Small intestine (tissue), 7 donors: ENCODE results near the gene LMO4. TPM values are rescaled to one million over a fixed set of nuclear protein-coding genes. Genes with fewer than 3 reads are reported as not detected.

Experiments
- DNase-seq, 2 donors: peaks; one replicate each; pipeline versions ENCODE4 v3.0.0 to v3.0.0-alpha.2; 2013
- FAIRE-seq: peaks from 2 replicates; lab custom pipeline; 2012; peaks lifted over from hg19 to GRCh38; lab: Jason Lieb, UNC
- H3K27ac ChIP-seq, 3 donors: one replicate each; pipeline ENCODE4 v1.5.1; 2013; ENCODE audit warnings: low read length in 2 of 3, mild to moderate bottlenecking in 2 of 3, control low read depth in 1 of 3, inconsistent platforms in 1 of 3, low read depth in 1 of 3, moderate library complexity in 1 of 3
- H3K27me3 ChIP-seq, 3 donors: one replicate each; pipeline ENCODE4 v1.6.1; 2013; ENCODE audit warnings: low read length in 3 of 3, inconsistent platforms in 1 of 3; ENCODE audit not compliant: control insufficient read depth in 3 of 3, insufficient read depth in 3 of 3
- H3K36me3 ChIP-seq, 3 donors: one replicate each; pipeline ENCODE4 v1.6.1; 2013; ENCODE audit warnings: low read length in 3 of 3, inconsistent platforms in 1 of 3, low read depth in 1 of 3, mild to moderate bottlenecking in 1 of 3, moderate library complexity in 1 of 3; ENCODE audit not compliant: control insufficient read depth in 3 of 3, insufficient read depth in 2 of 3
- H3K4me1 ChIP-seq, 3 donors: one replicate each; pipeline ENCODE4 v1.6.1; 2013; ENCODE audit warnings: low read length in 2 of 3, inconsistent platforms in 1 of 3, low read depth in 1 of 3, mild to moderate bottlenecking in 1 of 3, moderate library complexity in 1 of 3; ENCODE audit not compliant: control insufficient read depth in 3 of 3, insufficient read depth in 2 of 3
- H3K4me3 ChIP-seq, 3 donors: one replicate each; pipeline ENCODE4 v1.5.1; 2013; ENCODE audit warnings: low read length in 3 of 3, control low read depth in 1 of 3, inconsistent platforms in 1 of 3, low read depth in 1 of 3, mild to moderate bottlenecking in 1 of 3, moderate library complexity in 1 of 3
- H3K9me3 ChIP-seq, 2 donors: one replicate each; pipeline ENCODE4 v1.6.1; 2013; ENCODE audit warnings: low read depth in 1 of 2, low read length in 1 of 2; ENCODE audit not compliant: control insufficient read depth in 2 of 2, insufficient read depth in 1 of 2
- WGBS, 3 donors: extraction: QIAGEN DNeasy Blood & Tissue Kit; methylation state at CpG; one replicate each; pipeline ENCODE4 v1.1.7; 2013; 5-methylcytosine and 5-hydroxymethylcytosine counted together
- polyA plus RNA-seq, 4 donors: library from polyadenylated mRNA; stranded (reverse) in 3 of 4; unstranded in 1 of 4; fragments of 200-250 nt in 3 of 4; fragments of 120-200 nt in 1 of 4; gene quantifications; one replicate each; pipeline versions ENCODE4 v1.2.1 to v1.2.3, GENCODE V29; 2013
- donor health status: healthy with polysubstance abuse.
- donor health status: control.
- donor health status: control.
- donor health status: Bipolar disorder and iron deficiency.
- donor health status: healthy.

LMO4 gene
- polyA plus RNA-seq, 4 donors: 66.4 to 162 (median 94.9) TPM

DNA sequence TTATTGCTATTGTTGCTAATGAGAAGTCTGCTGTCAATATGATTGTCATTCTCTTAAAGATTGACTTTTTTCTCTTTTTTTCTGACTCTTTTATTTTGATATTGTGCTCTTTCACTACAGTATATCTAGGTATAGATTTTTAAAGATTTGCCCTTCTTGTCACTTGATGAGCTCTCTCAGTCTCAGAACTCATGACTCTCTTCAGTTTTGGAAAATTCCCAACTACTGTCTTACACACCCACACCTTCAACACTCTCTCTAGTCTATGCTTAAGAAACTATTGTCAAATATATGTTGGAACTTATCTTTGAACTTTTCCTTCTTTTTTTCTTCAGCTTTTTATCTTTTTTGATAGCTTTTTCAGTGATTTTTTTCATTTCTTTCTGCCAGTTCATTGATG, 50.6 kb downstream of the LMO4 start:
- Histone ChIP-seq H3K36me3 (no peaks in the 10 kb centered on the region), H3K4me3 (no peak overlapping the region), H3K27me3 (no peaks in the 10 kb centered on the region), H3K9me3 (peaks cover 0 to 3% of the 10 kb centered on the region in 2 donors), H3K27ac (no peak overlapping the region), H3K4me1 (no peaks in the 10 kb centered on the region)
- DNase-seq: no peak
- FAIRE-seq: no peak

DNA sequence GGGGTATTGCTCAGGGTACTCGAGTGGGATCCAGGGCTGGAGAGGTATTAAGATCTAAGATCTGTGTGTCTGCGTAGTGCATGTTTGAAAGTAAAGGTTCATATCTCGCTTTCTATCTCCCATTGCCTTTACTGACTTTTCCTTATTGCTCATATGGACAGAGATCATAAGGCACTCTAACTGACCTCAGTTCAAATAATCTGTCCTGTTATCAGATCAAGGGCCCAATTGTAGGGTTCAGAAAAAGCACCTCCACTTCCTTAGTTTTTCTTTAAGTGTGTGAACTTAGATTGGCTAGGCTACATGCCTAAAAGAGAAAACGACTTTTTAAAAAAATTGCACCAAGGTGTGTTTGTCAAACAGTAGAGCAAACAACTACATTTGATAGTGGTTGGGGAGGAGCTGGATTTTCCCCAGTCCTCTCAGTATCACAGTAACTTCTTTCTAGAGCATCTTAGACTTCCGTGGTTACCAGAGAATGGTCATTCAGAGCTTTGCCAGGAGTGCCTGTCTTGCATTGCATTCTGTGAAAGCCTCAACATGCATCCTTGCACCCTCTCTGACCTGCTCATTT, 57.6 kb downstream of the LMO4 start:
- no peaks in the 10 kb centered on the region for H3K27me3 ChIP-seq
- FAIRE-seq: no peak
- H3K4me1 ChIP-seq: peaks cover 0 to 3% (median 3%) of the 10 kb centered on the region in 3 donors
- H3K9me3 ChIP-seq: peaks cover 0 to 6% of the 10 kb centered on the region in 2 donors
- no peaks in the 10 kb centered on the region for H3K36me3 ChIP-seq
- WGBS, 3 donors: 6 to 62% (median 34%) methylated on average over 5 of the region's 5 CpGs
- peak; percentile 37 to 74 for DNase-seq
- no peak overlapping the region for H3K27ac ChIP-seq
- H3K4me3 ChIP-seq: no peak overlapping the region

DNA sequence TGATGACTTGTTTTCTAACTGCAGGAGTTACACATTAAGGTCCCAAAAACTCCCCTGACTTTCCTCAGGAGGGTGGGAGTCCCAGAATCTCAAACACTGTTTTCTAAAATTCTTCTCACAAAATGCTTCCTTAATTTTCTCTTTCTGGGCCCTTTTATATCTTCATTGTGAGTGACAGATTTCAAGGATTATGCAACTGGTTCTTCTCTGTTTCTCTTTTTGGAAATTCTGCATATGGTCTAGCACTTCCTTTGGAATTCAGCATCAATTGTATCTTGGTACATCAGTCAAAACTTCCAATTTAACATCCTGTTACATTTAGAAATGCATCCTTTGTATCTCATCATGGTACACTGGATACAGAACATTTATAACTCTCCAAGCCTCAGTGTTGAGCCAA, 59.7 kb downstream of the LMO4 start:
- no peaks in the 10 kb centered on the region for H3K36me3 ChIP-seq
- H3K27me3 ChIP-seq: no peaks in the 10 kb centered on the region
- H3K27ac ChIP-seq: no peak overlapping the region
- DNase-seq (no peak), FAIRE-seq (no peak)
- H3K4me3 ChIP-seq: no peak overlapping the region
- peaks cover 3 to 7% (median 3%) of the 10 kb centered on the region in 3 donors for H3K4me1 ChIP-seq
- H3K9me3 ChIP-seq: peaks cover 0 to 6% of the 10 kb centered on the region in 2 donors

DNA sequence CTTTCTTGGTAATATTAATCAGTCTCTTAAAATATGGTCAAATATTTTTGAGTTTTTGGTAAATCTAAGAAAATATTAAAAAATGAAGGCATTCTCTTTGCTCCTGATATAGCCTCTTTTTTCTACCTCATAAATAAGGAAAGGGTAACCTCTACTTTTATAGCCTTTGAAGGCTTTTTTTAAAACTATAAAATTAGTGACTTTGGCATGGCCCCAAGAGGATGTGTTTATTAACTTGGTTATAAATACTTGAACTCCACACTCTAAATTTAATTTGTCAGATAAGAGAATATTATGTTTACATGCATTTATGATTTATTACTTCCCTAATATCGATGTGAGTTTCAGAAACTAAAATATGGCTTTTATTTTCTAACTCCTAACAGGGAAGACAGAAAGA, 60.3 kb downstream of the LMO4 start:
- 0 to 6% (median 5%) methylated on average over 1 of the region's 1 CpG for WGBS, 3 donors
- DNase-seq: peak in 1 of 2 donors; percentile 48
- Histone ChIP-seq H3K4me1 (peaks cover 3 to 7% (median 3%) of the 10 kb centered on the region in 3 donors), H3K27me3 (no peaks in the 10 kb centered on the region), H3K9me3 (peaks cover 0 to 6% of the 10 kb centered on the region in 2 donors), H3K4me3 (no peak overlapping the region), H3K27ac (no peak overlapping the region), H3K36me3 (no peaks in the 10 kb centered on the region)
- peak; percentile 51 for FAIRE-seq

DNA sequence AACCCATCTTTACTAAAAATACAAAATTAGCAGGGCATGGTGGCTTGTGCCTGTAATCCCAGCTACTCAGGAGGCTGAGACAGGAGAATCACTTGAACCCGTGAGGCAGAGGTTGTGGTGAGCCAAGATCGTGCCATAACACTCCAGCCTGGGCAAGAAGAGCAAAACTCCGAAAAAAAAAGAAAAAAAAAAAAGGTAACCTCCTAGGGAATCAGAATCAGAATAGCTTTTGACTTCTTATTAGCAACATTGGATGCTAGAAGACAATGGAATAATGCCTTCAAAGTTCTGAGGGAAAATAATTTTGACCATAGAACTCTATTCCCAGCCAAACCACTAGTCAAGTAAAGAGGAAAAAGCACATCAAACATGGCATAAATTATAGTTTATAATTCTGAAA, 60.9 kb downstream of the LMO4 start:
- H3K4me3 ChIP-seq: no peak overlapping the region
- H3K9me3 ChIP-seq: peaks cover 0 to 6% of the 10 kb centered on the region in 2 donors
- no peak overlapping the region for H3K27ac ChIP-seq
- 53 to 85% (median 70%) methylated on average over 3 of the region's 3 CpGs for WGBS, 3 donors
- H3K36me3 ChIP-seq: no peaks in the 10 kb centered on the region
- H3K4me1 ChIP-seq: peaks cover 3 to 7% (median 3%) of the 10 kb centered on the region in 3 donors
- H3K27me3 ChIP-seq: no peaks in the 10 kb centered on the region
- FAIRE-seq: no peak
- no peak for DNase-seq

DNA sequence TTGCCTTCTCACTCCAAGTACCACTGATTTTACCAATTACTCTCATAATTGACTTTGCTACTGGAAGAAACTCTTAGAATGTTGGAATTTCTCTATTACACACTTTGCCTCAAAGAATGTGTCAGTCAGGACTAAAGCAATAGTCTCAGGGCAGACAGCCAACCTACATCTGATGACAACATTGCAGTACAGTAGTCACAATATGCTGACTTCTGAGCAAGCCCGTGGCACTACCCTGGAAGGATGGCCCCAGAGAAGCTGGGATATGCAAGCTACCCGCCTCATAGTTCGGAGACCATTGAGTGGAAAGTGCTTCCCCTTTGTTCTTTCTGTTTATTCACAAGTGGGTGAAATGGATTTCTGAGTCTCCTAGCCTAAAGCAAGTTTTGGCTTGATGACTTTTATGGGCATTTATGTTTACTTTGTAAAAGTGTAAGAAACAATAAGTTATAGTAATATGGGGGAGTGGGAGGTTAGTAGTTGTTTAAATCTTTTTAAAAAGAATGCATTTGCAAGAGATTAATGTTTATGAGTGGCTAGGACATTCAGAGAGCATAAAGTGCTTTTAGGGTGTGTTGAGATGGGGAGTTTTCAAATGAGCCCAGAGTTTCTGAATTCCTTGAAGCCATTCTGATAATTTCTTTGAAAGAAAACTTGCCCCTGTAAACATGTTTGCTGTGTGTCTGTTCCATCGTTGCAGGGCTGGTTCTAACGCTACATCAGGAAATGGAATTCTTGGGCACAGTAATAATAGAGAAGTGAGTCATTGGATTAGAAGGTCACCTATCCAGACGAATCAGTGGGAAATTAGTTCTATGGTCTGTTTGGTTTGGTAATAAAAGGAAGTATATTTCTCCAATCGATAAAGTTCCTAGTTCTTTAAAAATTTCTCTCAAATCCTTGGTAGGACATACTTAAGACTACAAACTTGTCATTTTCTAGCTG, 63.8 kb downstream of the LMO4 start:
- peaks cover 0 to 6% of the 10 kb centered on the region in 2 donors for H3K9me3 ChIP-seq
- no peaks in the 10 kb centered on the region for H3K36me3 ChIP-seq
- FAIRE-seq (no peak), DNase-seq (peak in 1 of 2 donors; percentile 75)
- no peak overlapping the region for H3K4me3 ChIP-seq
- no peaks in the 10 kb centered on the region for H3K27me3 ChIP-seq
- no peak overlapping the region for H3K27ac ChIP-seq
- peaks cover 0 to 7% (median 0%) of the 10 kb centered on the region in 3 donors for H3K4me1 ChIP-seq
- WGBS, 3 donors: 20 to 51% (median 42%) methylated on average over 7 of the region's 7 CpGs

DNA sequence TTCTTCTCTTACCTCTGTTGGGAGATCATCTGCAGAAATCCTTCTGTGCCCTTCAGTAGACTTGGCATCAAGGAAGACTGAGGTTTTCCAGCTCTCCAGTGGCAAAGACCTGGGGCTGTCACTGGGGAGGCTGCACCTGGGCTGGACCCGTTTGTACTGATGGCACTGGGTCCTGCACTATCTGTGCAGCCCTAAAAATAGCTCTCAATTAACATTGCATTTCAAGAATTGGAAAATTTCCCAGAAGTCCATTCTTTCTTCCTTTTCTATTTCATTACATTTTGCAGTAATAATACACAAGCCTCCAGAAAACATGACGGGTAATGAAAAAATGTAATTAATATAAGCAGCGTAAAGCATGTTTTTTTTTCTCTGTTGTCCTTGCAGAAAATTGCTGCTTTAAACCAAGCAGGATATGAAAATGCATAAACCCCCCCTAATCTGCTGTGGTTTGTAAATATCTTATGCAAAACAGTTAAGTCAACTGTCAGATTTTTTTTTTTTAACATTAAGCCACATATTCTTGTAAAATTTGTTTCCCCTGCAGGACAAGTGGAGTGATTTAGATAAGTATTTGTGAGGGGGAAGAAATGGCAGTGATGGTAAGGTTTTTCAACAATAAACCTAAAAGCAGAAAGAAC, 64.9 kb downstream of the LMO4 start:
- no peak overlapping the region for H3K27ac ChIP-seq
- H3K4me1 ChIP-seq: peaks cover 0 to 7% (median 0%) of the 10 kb centered on the region in 3 donors
- no peaks in the 10 kb centered on the region for H3K36me3 ChIP-seq
- DNase-seq (no peak), FAIRE-seq (no peak)
- H3K27me3 ChIP-seq: no peaks in the 10 kb centered on the region
- H3K4me3 ChIP-seq: no peak overlapping the region
- H3K9me3 ChIP-seq: peaks cover 0 to 6% of the 10 kb centered on the region in 2 donors
- 64 to 82% (median 75%) methylated on average over 3 of the region's 3 CpGs for WGBS, 3 donors

DNA sequence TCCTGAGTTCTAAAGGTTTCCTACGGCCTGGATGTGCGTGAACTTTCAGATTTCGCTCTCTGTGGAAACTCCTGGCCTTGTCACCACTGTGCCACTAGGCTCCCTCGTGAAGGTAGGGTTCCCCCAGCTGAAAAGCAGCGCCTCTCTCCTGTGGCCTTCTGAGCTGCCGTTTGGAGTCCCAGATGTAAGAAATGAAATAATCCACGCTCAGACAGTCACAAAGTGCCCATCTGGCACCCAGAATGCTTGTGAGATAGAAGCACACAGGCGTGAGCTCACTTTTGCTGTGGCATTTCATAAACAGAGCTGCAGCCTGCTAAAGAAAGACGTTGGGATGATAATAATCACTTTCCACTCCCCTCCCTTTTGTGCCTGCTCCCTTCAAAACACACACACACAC, 65.8 kb downstream of the LMO4 start:
- no peak for FAIRE-seq
- 81 to 87% (median 82%) methylated on average over 9 of the region's 9 CpGs for WGBS, 3 donors
- H3K36me3 ChIP-seq: no peaks in the 10 kb centered on the region
- DNase-seq: no peak
- H3K9me3 ChIP-seq: peaks cover 0 to 3% of the 10 kb centered on the region in 2 donors
- no peak overlapping the region for H3K4me3 ChIP-seq
- H3K27ac ChIP-seq: no peak overlapping the region
- peaks cover 0 to 7% (median 0%) of the 10 kb centered on the region in 3 donors for H3K4me1 ChIP-seq
- no peaks in the 10 kb centered on the region for H3K27me3 ChIP-seq
